GM19099 (cell line): ENCODE data around the gene CFAP61.

Experiments
- POLR2A ChIP-seq: IDR thresholded peaks from 3 replicates; pipeline ENCODE4 v1.6.1; 2011; ENCODE audit warnings: low read depth; ENCODE audit not compliant: insufficient read length; ENCODE audit errors: extremely low read depth

Gene CFAP61

GRCh38 chr20:20076297-20077065, 24.1 kb downstream of the CFAP61 start:
- TF ChIP-seq POLR2A, result no peak

GRCh38 chr20:20078041-20078440, 25.7 kb downstream of the CFAP61 start:
- no peak for TF ChIP-seq POLR2A

GRCh38 chr20:20079102-20079784, 26.9 kb downstream of the CFAP61 start:
- TF ChIP-seq POLR2A, result no peak

- no peak for TF ChIP-seq POLR2A
Measured at GRCh38 chr20:20083807-20084206, 31.5 kb downstream of the CFAP61 start.

- no peak for TF ChIP-seq POLR2A
Measured at GRCh38 chr20:20084296-20084752, 32.0 kb downstream of the CFAP61 start.

GRCh38 chr20:20085071-20085470, 32.7 kb downstream of the CFAP61 start:
- TF ChIP-seq POLR2A, result no peak

GRCh38 chr20:20085812-20086211, 33.5 kb downstream of the CFAP61 start:
- no peak for TF ChIP-seq POLR2A

GRCh38 chr20:20089018-20089417, 36.7 kb downstream of the CFAP61 start:
- no peak for TF ChIP-seq POLR2A

- no peak for TF ChIP-seq POLR2A
Measured at GRCh38 chr20:20089939-20090338, 37.6 kb downstream of the CFAP61 start.

GRCh38 chr20:20092827-20093226, 40.5 kb downstream of the CFAP61 start:
- TF ChIP-seq POLR2A, result no peak

GRCh38 chr20:20094410-20094809, 42.1 kb downstream of the CFAP61 start:
- TF ChIP-seq POLR2A, result no peak

GRCh38 chr20:20095114-20095872, 43.0 kb downstream of the CFAP61 start:
- TF ChIP-seq POLR2A, result no peak

GRCh38 chr20:20096421-20096820, 44.1 kb downstream of the CFAP61 start:
- TF ChIP-seq POLR2A, result no peak

- TF ChIP-seq POLR2A, result no peak
Measured at GRCh38 chr20:20100881-20101280, 48.5 kb downstream of the CFAP61 start.

GRCh38 chr20:20102163-20102562, 49.8 kb downstream of the CFAP61 start:
- no peak for TF ChIP-seq POLR2A
